GM23338 (cell line): Measurements from ENCODE around the gene NECAB3. TPM values are rescaled to one million over a fixed set of nuclear protein-coding genes. Genes with fewer than 3 reads are reported as not detected.

ENCODE experiments used
- ATAC-seq: fragments of 200-7000 bp; cut with Tn5 transposase; 3 replicates; pipeline ENCODE4 v1.9.1; 2020
- DNase-seq: peaks from one replicate; pipeline ENCODE4 v3.0.0-alpha.2; 2015; ENCODE audit warnings: low spot score
- H2AFZ ChIP-seq: fragments of 200-600 bp; sonication (generic); 2 replicates; pipeline ENCODE4 v1.8.0; 2016; ENCODE audit warnings: antibody characterized with exemption, mild to moderate bottlenecking, moderate library complexity
- H3F3A ChIP-seq: fragments of 200-600 bp; sonication (generic); replicated peaks from 2 replicates; pipeline ENCODE4 v1.8.0; 2017; ENCODE audit warnings: antibody characterized with exemption, mixed run types, low read depth
- H3K27ac ChIP-seq: fragments of 200-600 bp; sonication (generic); 2 replicates; pipeline ENCODE4 v1.6.1; 2016; ENCODE audit warnings: low read depth
- H3K27me3 ChIP-seq: fragments of 200-600 bp; sonication (generic); 2 replicates; pipeline ENCODE4 v1.8.0; 2016; ENCODE audit warnings: mild to moderate bottlenecking, mixed run types, moderate library complexity; ENCODE audit not compliant: insufficient read depth
- H3K36me3 ChIP-seq: fragments of 200-600 bp; sonication (generic); 2 replicates; pipeline ENCODE4 v1.8.0; 2016; ENCODE audit warnings: mild to moderate bottlenecking; ENCODE audit not compliant: insufficient read depth
- H3K4me1 ChIP-seq: fragments of 200-600 bp; sonication (generic); 2 replicates; pipeline ENCODE4 v1.8.0; 2016; ENCODE audit warnings: mild to moderate bottlenecking, moderate library complexity; ENCODE audit not compliant: insufficient read depth
- H3K4me2 ChIP-seq: fragments of 200-600 bp; sonication (generic); 2 replicates; pipeline ENCODE4 v1.7.1; 2017; ENCODE audit warnings: mixed run types
- H3K4me3 ChIP-seq: fragments of 200-600 bp; sonication (generic); 2 replicates; pipeline ENCODE4 v1.6.1; 2016; ENCODE audit warnings: mixed run types
- H3K79me2 ChIP-seq: fragments of 200-600 bp; sonication (generic); replicated peaks from 2 replicates; pipeline ENCODE4 v1.8.0; 2017; ENCODE audit warnings: mild to moderate bottlenecking; ENCODE audit not compliant: insufficient read depth
- H3K9me2 ChIP-seq: fragments of 200-600 bp; sonication (generic); 2 replicates; pipeline ENCODE4 v1.8.0; 2017; ENCODE audit not compliant: insufficient read depth
- H4K20me1 ChIP-seq: fragments of 200-600 bp; sonication (generic); replicated peaks from 2 replicates; pipeline ENCODE4 v1.8.0; 2017; ENCODE audit warnings: mild to moderate bottlenecking; ENCODE audit not compliant: insufficient read depth
- H3K27ac Mint-ChIP-seq: 2 replicates; pipeline ENCODE4 v1.8.0; 2020; ENCODE audit warnings: inconsistent platforms, mild to moderate bottlenecking, moderate library complexity, mixed read lengths
- H3K27me3 Mint-ChIP-seq: 3 replicates; pipeline ENCODE4 v1.8.0; 2022; ENCODE audit warnings: low read depth, mild to moderate bottlenecking, moderate library complexity, mixed read lengths, inconsistent platforms; ENCODE audit not compliant: insufficient read depth, poor library complexity
- H3K36me3 Mint-ChIP-seq: 3 replicates; pipeline ENCODE4 v1.8.0; 2021; ENCODE audit warnings: low read depth, mild to moderate bottlenecking, inconsistent platforms, moderate library complexity, mixed read lengths
- H3K4me1 Mint-ChIP-seq: 3 replicates; pipeline ENCODE4 v1.8.0; 2020; ENCODE audit warnings: mild to moderate bottlenecking, inconsistent platforms, mixed read lengths
- H3K4me3 Mint-ChIP-seq: 3 replicates; pipeline ENCODE4 v1.8.0; 2021; ENCODE audit warnings: moderate library complexity, mild to moderate bottlenecking, inconsistent platforms, mixed read lengths
- H3K9me3 Mint-ChIP-seq: 3 replicates; pipeline ENCODE4 v1.8.0; 2020; ENCODE audit warnings: moderate library complexity, mild to moderate bottlenecking, inconsistent platforms, mixed read lengths
- CREB1 ChIP-seq: fragments of 250-450 bp; sonication (Bioruptor Pico); IDR thresholded peaks from 2 replicates; pipeline ENCODE4 v1.5.0; 2020; ENCODE audit warnings: low read depth, mild to moderate bottlenecking, moderate library complexity
- EZH2 ChIP-seq: fragments of 200-600 bp; sonication (generic); IDR thresholded peaks from one replicate; pipeline ENCODE4 v1.8.0; 2017; ENCODE audit warnings: antibody characterized with exemption, mild to moderate bottlenecking, low read depth; ENCODE audit not compliant: unreplicated experiment
- EZH2phosphoT487 ChIP-seq: fragments of 200-600 bp; sonication (generic); IDR thresholded peaks from one replicate; pipeline ENCODE4 v1.8.1; 2018; ENCODE audit warnings: antibody characterized with exemption; ENCODE audit not compliant: unreplicated experiment
- JUNB ChIP-seq: IDR thresholded peaks from one replicate; pipeline ENCODE4 v1.6.1; 2016; ENCODE audit warnings: antibody characterized with exemption; ENCODE audit not compliant: unreplicated experiment
- NANOG ChIP-seq: IDR thresholded peaks from 2 replicates; pipeline ENCODE4 v1.6.1; 2016; ENCODE audit warnings: antibody characterized with exemption, borderline replicate concordance
- POLR2AphosphoS5 ChIP-seq: IDR thresholded peaks from 2 replicates; pipeline ENCODE4 v1.6.1; 2016; ENCODE audit warnings: antibody characterized with exemption, low read depth
- STAT1 ChIP-seq: IDR thresholded peaks from one replicate; pipeline ENCODE4 v1.6.1; 2016; ENCODE audit warnings: antibody characterized with exemption; ENCODE audit not compliant: unreplicated experiment
- ZNF114 ChIP-seq: fragments of 250-450 bp; sonication (Bioruptor Pico); IDR thresholded peaks from 2 replicates; pipeline ENCODE4 v1.5.0; 2020; ENCODE audit warnings: mild to moderate bottlenecking, moderate library complexity
- ZNF331 ChIP-seq: fragments of 250-450 bp; sonication (Bioruptor Pico); IDR thresholded peaks from 2 replicates; pipeline ENCODE4 v1.5.0; 2020; ENCODE audit warnings: low read depth, mild to moderate bottlenecking, moderate library complexity
- polyA plus RNA-seq: library from polyadenylated mRNA; unstranded; fragments of >200 nt; fragmentation: Nextera tagmentation; extraction: Ambion mirVana; gene quantifications from 2 replicates; pipeline ENCODE4 v1.2.1, GENCODE V29; 2016
- total RNA-seq: library from RNA; depleted of rRNA; stranded (reverse); fragments of >200 nt; shearing (Covaris generic); gene quantifications from 2 replicates; pipeline ENCODE4 v1.2.3, GENCODE V29; 2014
- TF ChIP-seq, protein P1 (sequence below), 2 experiments: fragments of 200-600 bp in 1 of 2; sonication (generic) in 1 of 2; conservative IDR thresholded peaks; 2 replicates each; pipeline versions ENCODE4 v1.5.1 to v1.6.1; 2016 to 2017; ENCODE audit warnings: antibody characterized with exemption in 2 of 2, low read depth in 2 of 2, mild to moderate bottlenecking in 2 of 2, moderate library complexity in 1 of 2
- TF ChIP-seq, protein P2 (sequence below): fragments of 250-450 bp; sonication (Bioruptor Pico); IDR thresholded peaks from 2 replicates; pipeline ENCODE4 v1.5.0; 2020; ENCODE audit warnings: mild to moderate bottlenecking, moderate library complexity
- TF ChIP-seq, protein P3 (sequence below): IDR thresholded peaks from one replicate; pipeline ENCODE4 v1.6.1; 2018; ENCODE audit warnings: antibody characterized with exemption; ENCODE audit not compliant: unreplicated experiment
- TF ChIP-seq, protein P4 (sequence below): IDR thresholded peaks from 2 replicates; pipeline ENCODE4 v1.6.1; 2016; ENCODE audit warnings: antibody characterized with exemption

NECAB3 gene
- total and polyA plus RNA-seq, 2 experiments from 2014 or later = 8.5 to 28.4 TPM

DNA sequence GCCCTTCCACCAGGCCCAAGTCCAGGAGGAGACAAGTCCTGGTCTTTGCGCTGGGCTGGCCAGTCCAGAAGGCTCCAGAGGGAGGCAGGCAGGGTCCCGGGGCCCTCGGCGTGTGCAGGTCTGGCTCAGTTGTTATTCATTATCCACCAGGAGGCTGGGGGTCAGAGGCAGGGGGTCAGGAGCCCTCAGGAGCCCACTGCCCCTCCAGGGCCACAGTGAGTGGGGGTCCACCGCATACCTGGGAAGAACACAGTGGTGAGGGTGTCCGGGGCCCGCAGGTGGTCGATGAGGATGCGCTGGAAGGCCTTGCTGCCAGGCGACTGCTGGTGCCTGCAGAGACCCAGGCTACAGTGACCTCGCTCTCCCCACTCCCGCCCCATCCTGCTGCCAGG is 16.5 kb downstream of the NECAB3 start:
- Mint-ChIP-seq H3K4me3 (no peak overlapping the region), H3K27me3 (peaks cover 13% of the 10 kb centered on the region)

More for the DNA sequence above, 16.5 kb downstream of the NECAB3 start:
- H3F3A ChIP-seq = no peaks in the 10 kb centered on the region
- H3K36me3 Mint-ChIP-seq = no peaks in the 10 kb centered on the region; the same call in 2 of the 3 replicates
- no peak overlapping the region for H3K27ac ChIP-seq
- no peak overlapping the region for H2AFZ ChIP-seq
- no peaks in the 10 kb centered on the region for H3K9me2 ChIP-seq
- ATAC-seq = no peak
- H3K4me3 ChIP-seq = no peak overlapping the region
- no peak for DNase-seq
- H3K27me3 ChIP-seq = 0 out of 2 replicates have a peak, but pooled peaks cover 3% of the 10 kb centered on the region
- no peaks in the 10 kb centered on the region for H3K36me3 ChIP-seq
- no peaks in the 10 kb centered on the region; the same call in 1 of the 2 replicates for H4K20me1 ChIP-seq
- no peak overlapping the region for H3K27ac Mint-ChIP-seq
- H3K4me1 ChIP-seq = no peaks in the 10 kb centered on the region
- no peaks in the 10 kb centered on the region for H3K79me2 ChIP-seq
- peaks cover 18% of the 10 kb centered on the region for H3K4me1 Mint-ChIP-seq
- TF ChIP-seq, protein P1, sequence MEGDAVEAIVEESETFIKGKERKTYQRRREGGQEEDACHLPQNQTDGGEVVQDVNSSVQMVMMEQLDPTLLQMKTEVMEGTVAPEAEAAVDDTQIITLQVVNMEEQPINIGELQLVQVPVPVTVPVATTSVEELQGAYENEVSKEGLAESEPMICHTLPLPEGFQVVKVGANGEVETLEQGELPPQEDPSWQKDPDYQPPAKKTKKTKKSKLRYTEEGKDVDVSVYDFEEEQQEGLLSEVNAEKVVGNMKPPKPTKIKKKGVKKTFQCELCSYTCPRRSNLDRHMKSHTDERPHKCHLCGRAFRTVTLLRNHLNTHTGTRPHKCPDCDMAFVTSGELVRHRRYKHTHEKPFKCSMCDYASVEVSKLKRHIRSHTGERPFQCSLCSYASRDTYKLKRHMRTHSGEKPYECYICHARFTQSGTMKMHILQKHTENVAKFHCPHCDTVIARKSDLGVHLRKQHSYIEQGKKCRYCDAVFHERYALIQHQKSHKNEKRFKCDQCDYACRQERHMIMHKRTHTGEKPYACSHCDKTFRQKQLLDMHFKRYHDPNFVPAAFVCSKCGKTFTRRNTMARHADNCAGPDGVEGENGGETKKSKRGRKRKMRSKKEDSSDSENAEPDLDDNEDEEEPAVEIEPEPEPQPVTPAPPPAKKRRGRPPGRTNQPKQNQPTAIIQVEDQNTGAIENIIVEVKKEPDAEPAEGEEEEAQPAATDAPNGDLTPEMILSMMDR (conservative IDR thresholded peaks at IDR 0.05; ENCODE audit: low read depth in 2 of 2) = no peak
- TF ChIP-seq ZNF331 (CRISPR knock-in tag) (no peak), POLR2AphosphoS5 (no peak), CREB1 (CRISPR knock-in tag) (no peak), STAT1 (no peak), ZNF114 (CRISPR knock-in tag) (no peak), NANOG (no peak), EZH2phosphoT487 (no peak), JUNB (no peak), EZH2 (no peak)
- TF ChIP-seq, protein P2, sequence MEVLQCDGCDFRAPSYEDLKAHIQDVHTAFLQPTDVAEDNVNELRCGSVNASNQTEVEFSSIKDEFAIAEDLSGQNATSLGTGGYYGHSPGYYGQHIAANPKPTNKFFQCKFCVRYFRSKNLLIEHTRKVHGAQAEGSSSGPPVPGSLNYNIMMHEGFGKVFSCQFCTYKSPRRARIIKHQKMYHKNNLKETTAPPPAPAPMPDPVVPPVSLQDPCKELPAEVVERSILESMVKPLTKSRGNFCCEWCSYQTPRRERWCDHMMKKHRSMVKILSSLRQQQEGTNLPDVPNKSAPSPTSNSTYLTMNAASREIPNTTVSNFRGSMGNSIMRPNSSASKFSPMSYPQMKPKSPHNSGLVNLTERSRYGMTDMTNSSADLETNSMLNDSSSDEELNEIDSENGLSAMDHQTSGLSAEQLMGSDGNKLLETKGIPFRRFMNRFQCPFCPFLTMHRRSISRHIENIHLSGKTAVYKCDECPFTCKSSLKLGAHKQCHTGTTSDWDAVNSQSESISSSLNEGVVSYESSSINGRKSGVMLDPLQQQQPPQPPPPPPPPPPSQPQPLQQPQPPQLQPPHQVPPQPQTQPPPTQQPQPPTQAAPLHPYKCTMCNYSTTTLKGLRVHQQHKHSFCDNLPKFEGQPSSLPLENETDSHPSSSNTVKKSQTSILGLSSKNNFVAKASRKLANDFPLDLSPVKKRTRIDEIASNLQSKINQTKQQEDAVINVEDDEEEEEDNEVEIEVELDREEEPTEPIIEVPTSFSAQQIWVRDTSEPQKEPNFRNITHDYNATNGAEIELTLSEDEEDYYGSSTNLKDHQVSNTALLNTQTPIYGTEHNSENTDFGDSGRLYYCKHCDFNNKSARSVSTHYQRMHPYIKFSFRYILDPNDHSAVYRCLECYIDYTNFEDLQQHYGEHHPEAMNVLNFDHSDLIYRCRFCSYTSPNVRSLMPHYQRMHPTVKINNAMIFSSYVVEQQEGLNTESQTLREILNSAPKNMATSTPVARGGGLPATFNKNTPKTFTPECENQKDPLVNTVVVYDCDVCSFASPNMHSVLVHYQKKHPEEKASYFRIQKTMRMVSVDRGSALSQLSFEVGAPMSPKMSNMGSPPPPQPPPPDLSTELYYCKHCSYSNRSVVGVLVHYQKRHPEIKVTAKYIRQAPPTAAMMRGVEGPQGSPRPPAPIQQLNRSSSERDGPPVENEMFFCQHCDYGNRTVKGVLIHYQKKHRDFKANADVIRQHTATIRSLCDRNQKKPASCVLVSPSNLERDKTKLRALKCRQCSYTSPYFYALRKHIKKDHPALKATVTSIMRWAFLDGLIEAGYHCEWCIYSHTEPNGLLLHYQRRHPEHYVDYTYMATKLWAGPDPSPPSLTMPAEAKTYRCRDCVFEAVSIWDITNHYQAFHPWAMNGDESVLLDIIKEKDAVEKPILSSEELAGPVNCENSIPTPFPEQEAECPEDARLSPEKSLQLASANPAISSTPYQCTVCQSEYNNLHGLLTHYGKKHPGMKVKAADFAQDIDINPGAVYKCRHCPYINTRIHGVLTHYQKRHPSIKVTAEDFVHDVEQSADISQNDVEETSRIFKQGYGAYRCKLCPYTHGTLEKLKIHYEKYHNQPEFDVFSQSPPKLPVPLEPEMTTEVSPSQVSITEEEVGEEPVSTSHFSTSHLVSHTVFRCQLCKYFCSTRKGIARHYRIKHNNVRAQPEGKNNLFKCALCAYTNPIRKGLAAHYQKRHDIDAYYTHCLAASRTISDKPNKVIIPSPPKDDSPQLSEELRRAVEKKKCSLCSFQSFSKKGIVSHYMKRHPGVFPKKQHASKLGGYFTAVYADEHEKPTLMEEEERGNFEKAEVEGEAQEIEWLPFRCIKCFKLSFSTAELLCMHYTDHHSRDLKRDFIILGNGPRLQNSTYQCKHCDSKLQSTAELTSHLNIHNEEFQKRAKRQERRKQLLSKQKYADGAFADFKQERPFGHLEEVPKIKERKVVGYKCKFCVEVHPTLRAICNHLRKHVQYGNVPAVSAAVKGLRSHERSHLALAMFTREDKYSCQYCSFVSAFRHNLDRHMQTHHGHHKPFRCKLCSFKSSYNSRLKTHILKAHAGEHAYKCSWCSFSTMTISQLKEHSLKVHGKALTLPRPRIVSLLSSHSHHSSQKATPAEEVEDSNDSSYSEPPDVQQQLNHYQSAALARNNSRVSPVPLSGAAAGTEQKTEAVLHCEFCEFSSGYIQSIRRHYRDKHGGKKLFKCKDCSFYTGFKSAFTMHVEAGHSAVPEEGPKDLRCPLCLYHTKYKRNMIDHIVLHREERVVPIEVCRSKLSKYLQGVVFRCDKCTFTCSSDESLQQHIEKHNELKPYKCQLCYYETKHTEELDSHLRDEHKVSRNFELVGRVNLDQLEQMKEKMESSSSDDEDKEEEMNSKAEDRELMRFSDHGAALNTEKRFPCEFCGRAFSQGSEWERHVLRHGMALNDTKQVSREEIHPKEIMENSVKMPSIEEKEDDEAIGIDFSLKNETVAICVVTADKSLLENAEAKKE (CRISPR knock-in tag) = no peak
- TF ChIP-seq, protein P3, sequence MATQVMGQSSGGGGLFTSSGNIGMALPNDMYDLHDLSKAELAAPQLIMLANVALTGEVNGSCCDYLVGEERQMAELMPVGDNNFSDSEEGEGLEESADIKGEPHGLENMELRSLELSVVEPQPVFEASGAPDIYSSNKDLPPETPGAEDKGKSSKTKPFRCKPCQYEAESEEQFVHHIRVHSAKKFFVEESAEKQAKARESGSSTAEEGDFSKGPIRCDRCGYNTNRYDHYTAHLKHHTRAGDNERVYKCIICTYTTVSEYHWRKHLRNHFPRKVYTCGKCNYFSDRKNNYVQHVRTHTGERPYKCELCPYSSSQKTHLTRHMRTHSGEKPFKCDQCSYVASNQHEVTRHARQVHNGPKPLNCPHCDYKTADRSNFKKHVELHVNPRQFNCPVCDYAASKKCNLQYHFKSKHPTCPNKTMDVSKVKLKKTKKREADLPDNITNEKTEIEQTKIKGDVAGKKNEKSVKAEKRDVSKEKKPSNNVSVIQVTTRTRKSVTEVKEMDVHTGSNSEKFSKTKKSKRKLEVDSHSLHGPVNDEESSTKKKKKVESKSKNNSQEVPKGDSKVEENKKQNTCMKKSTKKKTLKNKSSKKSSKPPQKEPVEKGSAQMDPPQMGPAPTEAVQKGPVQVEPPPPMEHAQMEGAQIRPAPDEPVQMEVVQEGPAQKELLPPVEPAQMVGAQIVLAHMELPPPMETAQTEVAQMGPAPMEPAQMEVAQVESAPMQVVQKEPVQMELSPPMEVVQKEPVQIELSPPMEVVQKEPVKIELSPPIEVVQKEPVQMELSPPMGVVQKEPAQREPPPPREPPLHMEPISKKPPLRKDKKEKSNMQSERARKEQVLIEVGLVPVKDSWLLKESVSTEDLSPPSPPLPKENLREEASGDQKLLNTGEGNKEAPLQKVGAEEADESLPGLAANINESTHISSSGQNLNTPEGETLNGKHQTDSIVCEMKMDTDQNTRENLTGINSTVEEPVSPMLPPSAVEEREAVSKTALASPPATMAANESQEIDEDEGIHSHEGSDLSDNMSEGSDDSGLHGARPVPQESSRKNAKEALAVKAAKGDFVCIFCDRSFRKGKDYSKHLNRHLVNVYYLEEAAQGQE = no peak
- TF ChIP-seq, protein P4, sequence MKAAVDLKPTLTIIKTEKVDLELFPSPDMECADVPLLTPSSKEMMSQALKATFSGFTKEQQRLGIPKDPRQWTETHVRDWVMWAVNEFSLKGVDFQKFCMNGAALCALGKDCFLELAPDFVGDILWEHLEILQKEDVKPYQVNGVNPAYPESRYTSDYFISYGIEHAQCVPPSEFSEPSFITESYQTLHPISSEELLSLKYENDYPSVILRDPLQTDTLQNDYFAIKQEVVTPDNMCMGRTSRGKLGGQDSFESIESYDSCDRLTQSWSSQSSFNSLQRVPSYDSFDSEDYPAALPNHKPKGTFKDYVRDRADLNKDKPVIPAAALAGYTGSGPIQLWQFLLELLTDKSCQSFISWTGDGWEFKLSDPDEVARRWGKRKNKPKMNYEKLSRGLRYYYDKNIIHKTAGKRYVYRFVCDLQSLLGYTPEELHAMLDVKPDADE = no peak
- no peak overlapping the region for H3K4me2 ChIP-seq
- no peaks in the 10 kb centered on the region; the same call in 2 of the 3 replicates for H3K9me3 Mint-ChIP-seq
